K562 (cell line): Measurements from ENCODE around the gene NFE2. TPM values are rescaled to one million over a fixed set of nuclear protein-coding genes. Genes with fewer than 3 reads are reported as not detected.

Experiments used
- ARID2 ChIP-seq: fragments of 450-650 bp; IDR thresholded peaks from 2 replicates; pipeline ENCODE4 v1.6.1; 2017; ENCODE audit warnings: antibody characterized with exemption, mild to moderate bottlenecking
- ARNT ChIP-seq, 2 experiments: fragments of 450-650 bp; IDR thresholded peaks; 2 replicates each; pipeline ENCODE4 v1.6.1; 2016; ENCODE audit warnings: mild to moderate bottlenecking in 1 of 2
- GABPA ChIP-seq: fragments of 200-800 bp; sonication (Bioruptor generic); conservative IDR thresholded peaks from 2 replicates; pipeline ENCODE4 v1.6.1; 2016; ENCODE audit warnings: low read depth, missing genetic modification characterization, missing compliant biosample characterization
- HLTF ChIP-seq: fragments of 450-650 bp; IDR thresholded peaks from 2 replicates; pipeline ENCODE4 v1.6.1; 2016
- IRF2 ChIP-seq: sonication (generic); formaldehyde crosslinking; IDR thresholded peaks from 2 replicates; pipeline ENCODE4 v1.8.1; 2022; ENCODE audit warnings: mild to moderate bottlenecking, missing genetic modification reagents
- KLF1 ChIP-seq: fragments of 450-650 bp; IDR thresholded peaks from 2 replicates; pipeline ENCODE4 v1.6.1; 2016; ENCODE audit warnings: missing genetic modification characterization, missing compliant biosample characterization
- LCOR ChIP-seq: sonication (generic); formaldehyde crosslinking; IDR thresholded peaks from 2 replicates; pipeline ENCODE4 v1.8.0; 2022; ENCODE audit warnings: mild to moderate bottlenecking, missing genetic modification reagents
- MTA2 ChIP-seq: fragments of 450-650 bp; IDR thresholded peaks from 2 replicates; pipeline ENCODE4 v1.6.1; 2016; ENCODE audit warnings: low read depth
- MYNN ChIP-seq, 2 experiments: sonication (generic); formaldehyde crosslinking in 1 of 2; IDR thresholded peaks; 2 replicates each; pipeline versions ENCODE4 v1.5.0 to v1.6.1; 2016 to 2020; ENCODE audit warnings: antibody characterized with exemption in 1 of 2, missing genetic modification reagents in 1 of 2
- PRPF4 ChIP-seq: fragments of 200-400 bp; formaldehyde crosslinking; IDR thresholded peaks from one replicate; pipeline ENCODE4 v1.6.1; 2017; ENCODE audit warnings: low read length, low read depth, mild to moderate bottlenecking; ENCODE audit not compliant: insufficient read depth, poor library complexity, severe bottlenecking
- SREBF1 ChIP-seq: fragments of 150-350 bp; IDR thresholded peaks from 2 replicates; pipeline ENCODE4 v1.6.1; 2014; ENCODE audit warnings: antibody characterized with exemption, low read depth, low read length, borderline replicate concordance
- TAF1 ChIP-seq: IDR thresholded peaks from 2 replicates; pipeline ENCODE4 v1.6.1; 2011; ENCODE audit warnings: mild to moderate bottlenecking, low read length, moderate library complexity; ENCODE audit not compliant: insufficient read depth, control insufficient read depth, severe bottlenecking; ENCODE audit errors: extremely low read depth
- YY1 ChIP-seq, 3 experiments: IDR thresholded peaks; 2 replicates each; pipeline ENCODE4 v1.6.1; 2011; ENCODE audit warnings: low read length in 2 of 3, mild to moderate bottlenecking in 2 of 3, moderate library complexity in 2 of 3, borderline replicate concordance in 1 of 3, control low read depth in 1 of 3, low read depth in 1 of 3; ENCODE audit not compliant: insufficient read depth in 3 of 3, insufficient replicate concordance in 2 of 3, control insufficient read depth in 1 of 3, insufficient read length in 1 of 3; ENCODE audit errors: extremely low read depth in 1 of 3
- ZBTB17 ChIP-seq: fragments of 450-650 bp; formaldehyde crosslinking; IDR thresholded peaks from 2 replicates; pipeline ENCODE4 v1.4.0; 2020; ENCODE audit warnings: mild to moderate bottlenecking
- ZFP36 ChIP-seq: fragments of 150-350 bp; IDR thresholded peaks from 2 replicates; pipeline ENCODE4 v1.6.1; 2018; ENCODE audit warnings: low read length, low read depth; ENCODE audit not compliant: partially characterized antibody
- ZNF143 ChIP-seq: sonication (generic); formaldehyde crosslinking; IDR thresholded peaks from 2 replicates; pipeline ENCODE4 v1.9.0; 2022; ENCODE audit warnings: mild to moderate bottlenecking, missing genetic modification reagents
- polyA plus RNA-seq, 8 experiments: library from polyadenylated mRNA; depleted of rRNA in 4 of 8; stranded (reverse) in 5 of 8; unstranded in 3 of 8; fragments of >200 nt; fragmentation: Nextera tagmentation in 2 of 8; fragmentation: Illumina TruSeq in 1 of 8; extraction: Ambion mirVana in 2 of 8; extraction: Trizol in 1 of 8; gene quantifications; 2 replicates each; pipeline versions ENCODE4 v1.2.1 to v1.2.3, GENCODE V29; 2011 to 2014; ENCODE audit warnings: inconsistent platforms in 1 of 8, missing spikeins in 1 of 8
- total RNA-seq, 7 experiments: library from RNA; depleted of rRNA in 6 of 7; stranded (reverse); fragments of >200 nt in 6 of 7; fragmentation: Illumina TruSeq in 2 of 7; extraction: Trizol in 2 of 7; gene quantifications; 2 replicates each; pipeline versions ENCODE4 v1.2.1 to v1.2.3, GENCODE V29; 2011 to 2021; ENCODE audit warnings: low replicate concordance in 1 of 7
- TF ChIP-seq, protein P1 (sequence below): fragments of 450-650 bp; formaldehyde crosslinking; IDR thresholded peaks from 2 replicates; pipeline ENCODE4 v1.4.0; 2022; ENCODE audit warnings: missing genetic modification characterization
- TF ChIP-seq, protein P2 (sequence below), 2 experiments: fragments of 450-650 bp in 1 of 2; IDR thresholded peaks; 2 replicates each; pipeline ENCODE4 v1.6.1; 2011 to 2017; ENCODE audit warnings: low read depth in 2 of 2, antibody characterized with exemption in 1 of 2, borderline replicate concordance in 1 of 2, low read length in 1 of 2, mild to moderate bottlenecking in 1 of 2, mixed read lengths in 1 of 2; ENCODE audit not compliant: control insufficient read depth in 1 of 2
- TF ChIP-seq, protein P3 (sequence below): conservative IDR thresholded peaks from 2 replicates; pipeline ENCODE4 v1.6.1; 2011; ENCODE audit warnings: low read depth, mild to moderate bottlenecking, low read length; ENCODE audit not compliant: control insufficient read depth
- TF ChIP-seq, protein P4 (sequence below): sonication (generic); formaldehyde crosslinking; IDR thresholded peaks from 2 replicates; pipeline ENCODE4 v1.9.0; 2022; ENCODE audit warnings: mild to moderate bottlenecking, missing genetic modification reagents

The NFE2 gene
- total and polyA plus RNA-seq, 9 of the 15 experiments (the other 6 are each of a cell fraction or from before 2014, with no cell fraction given) = 12.3 to 282 (median 208) TPM

DNA sequence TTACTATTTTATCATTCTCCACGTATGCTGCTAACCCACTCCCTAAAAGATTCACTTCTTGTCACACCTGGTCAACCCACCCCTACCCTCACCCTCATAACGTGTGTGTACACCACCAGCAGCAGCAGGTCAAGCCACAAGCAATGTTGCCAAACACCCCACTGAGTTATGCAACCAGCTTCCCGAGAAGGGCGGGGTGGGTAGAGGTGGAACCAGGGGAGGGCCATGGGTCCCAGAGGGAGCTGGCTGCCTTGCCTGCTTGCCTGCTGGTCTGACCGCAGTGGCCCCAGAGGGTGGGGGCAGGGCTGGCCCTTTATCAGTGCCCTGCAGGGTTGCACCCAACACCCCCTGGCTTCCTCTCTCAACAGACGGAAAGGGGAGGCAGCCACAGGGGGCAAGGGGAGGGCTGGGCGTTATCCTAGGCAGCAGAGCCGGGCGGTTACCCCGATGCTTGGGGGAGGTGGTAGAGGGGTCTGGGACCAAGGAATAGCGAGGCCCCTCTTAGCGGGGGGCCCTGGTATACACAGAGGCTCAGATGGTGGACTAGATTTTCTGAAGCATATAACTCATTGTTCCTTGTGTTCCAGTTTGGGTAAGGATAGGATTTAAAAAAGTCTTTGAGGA lies 3.5 kb upstream of the NFE2 start (continued):
- TF ChIP-seq LCOR (CRISPR knock-in tag) = peak; percentile 98
- TF ChIP-seq ARNT (IDR thresholded peaks at IDR 0.05) = peak; percentile 96 to 98
- no peak for TF ChIP-seq ZNF143 (CRISPR knock-in tag)
- peak; percentile 46 for TF ChIP-seq ZFP36
- peak in 1 of 3 experiments; percentile 37 for TF ChIP-seq YY1 (IDR thresholded peaks at IDR 0.05; ENCODE audit: borderline replicate concordance in 1 of 3, control insufficient read depth in 1 of 3, extremely low read depth in 1 of 3, insufficient read depth in 3 of 3, insufficient read length in 1 of 3, insufficient replicate concordance in 2 of 3, low read depth in 1 of 3, low read length in 2 of 3)
- TF ChIP-seq SREBF1 = no peak
- TF ChIP-seq ZBTB17 (CRISPR knock-in tag) = peak; percentile 84
- TF ChIP-seq MYNN (IDR thresholded peaks at IDR 0.05) = peak; percentile 99
- no peak for TF ChIP-seq MYNN (CRISPR knock-in tag; IDR thresholded peaks at IDR 0.05)
- TF ChIP-seq KLF1 (tag) = peak; percentile 97
- TF ChIP-seq, protein P1, sequence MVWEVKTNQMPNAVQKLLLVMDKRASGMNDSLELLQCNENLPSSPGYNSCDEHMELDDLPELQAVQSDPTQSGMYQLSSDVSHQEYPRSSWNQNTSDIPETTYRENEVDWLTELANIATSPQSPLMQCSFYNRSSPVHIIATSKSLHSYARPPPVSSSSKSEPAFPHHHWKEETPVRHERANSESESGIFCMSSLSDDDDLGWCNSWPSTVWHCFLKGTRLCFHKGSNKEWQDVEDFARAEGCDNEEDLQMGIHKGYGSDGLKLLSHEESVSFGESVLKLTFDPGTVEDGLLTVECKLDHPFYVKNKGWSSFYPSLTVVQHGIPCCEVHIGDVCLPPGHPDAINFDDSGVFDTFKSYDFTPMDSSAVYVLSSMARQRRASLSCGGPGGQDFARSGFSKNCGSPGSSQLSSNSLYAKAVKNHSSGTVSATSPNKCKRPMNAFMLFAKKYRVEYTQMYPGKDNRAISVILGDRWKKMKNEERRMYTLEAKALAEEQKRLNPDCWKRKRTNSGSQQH (CRISPR knock-in tag) = peak; percentile 71; the same call in 1 of the 2 replicates
- peak; percentile 62 for TF ChIP-seq TAF1
- TF ChIP-seq HLTF = peak; percentile 93
- TF ChIP-seq, protein P2, sequence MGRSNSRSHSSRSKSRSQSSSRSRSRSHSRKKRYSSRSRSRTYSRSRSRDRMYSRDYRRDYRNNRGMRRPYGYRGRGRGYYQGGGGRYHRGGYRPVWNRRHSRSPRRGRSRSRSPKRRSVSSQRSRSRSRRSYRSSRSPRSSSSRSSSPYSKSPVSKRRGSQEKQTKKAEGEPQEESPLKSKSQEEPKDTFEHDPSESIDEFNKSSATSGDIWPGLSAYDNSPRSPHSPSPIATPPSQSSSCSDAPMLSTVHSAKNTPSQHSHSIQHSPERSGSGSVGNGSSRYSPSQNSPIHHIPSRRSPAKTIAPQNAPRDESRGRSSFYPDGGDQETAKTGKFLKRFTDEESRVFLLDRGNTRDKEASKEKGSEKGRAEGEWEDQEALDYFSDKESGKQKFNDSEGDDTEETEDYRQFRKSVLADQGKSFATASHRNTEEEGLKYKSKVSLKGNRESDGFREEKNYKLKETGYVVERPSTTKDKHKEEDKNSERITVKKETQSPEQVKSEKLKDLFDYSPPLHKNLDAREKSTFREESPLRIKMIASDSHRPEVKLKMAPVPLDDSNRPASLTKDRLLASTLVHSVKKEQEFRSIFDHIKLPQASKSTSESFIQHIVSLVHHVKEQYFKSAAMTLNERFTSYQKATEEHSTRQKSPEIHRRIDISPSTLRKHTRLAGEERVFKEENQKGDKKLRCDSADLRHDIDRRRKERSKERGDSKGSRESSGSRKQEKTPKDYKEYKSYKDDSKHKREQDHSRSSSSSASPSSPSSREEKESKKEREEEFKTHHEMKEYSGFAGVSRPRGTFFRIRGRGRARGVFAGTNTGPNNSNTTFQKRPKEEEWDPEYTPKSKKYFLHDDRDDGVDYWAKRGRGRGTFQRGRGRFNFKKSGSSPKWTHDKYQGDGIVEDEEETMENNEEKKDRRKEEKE (IDR thresholded peaks at IDR 0.05; ENCODE audit: borderline replicate concordance in 1 of 2, control insufficient read depth in 1 of 2, low read depth in 2 of 2, low read length in 1 of 2) = peak in 1 of 2 experiments; percentile 87; a peak in 1 of 4 replicates
- no peak for TF ChIP-seq ARID2
- peak; percentile 48 for TF ChIP-seq GABPA (tag)
- TF ChIP-seq PRPF4 = peak; percentile 86
- TF ChIP-seq, protein P3, sequence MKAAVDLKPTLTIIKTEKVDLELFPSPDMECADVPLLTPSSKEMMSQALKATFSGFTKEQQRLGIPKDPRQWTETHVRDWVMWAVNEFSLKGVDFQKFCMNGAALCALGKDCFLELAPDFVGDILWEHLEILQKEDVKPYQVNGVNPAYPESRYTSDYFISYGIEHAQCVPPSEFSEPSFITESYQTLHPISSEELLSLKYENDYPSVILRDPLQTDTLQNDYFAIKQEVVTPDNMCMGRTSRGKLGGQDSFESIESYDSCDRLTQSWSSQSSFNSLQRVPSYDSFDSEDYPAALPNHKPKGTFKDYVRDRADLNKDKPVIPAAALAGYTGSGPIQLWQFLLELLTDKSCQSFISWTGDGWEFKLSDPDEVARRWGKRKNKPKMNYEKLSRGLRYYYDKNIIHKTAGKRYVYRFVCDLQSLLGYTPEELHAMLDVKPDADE = peak; percentile 98
- TF ChIP-seq, protein P4, sequence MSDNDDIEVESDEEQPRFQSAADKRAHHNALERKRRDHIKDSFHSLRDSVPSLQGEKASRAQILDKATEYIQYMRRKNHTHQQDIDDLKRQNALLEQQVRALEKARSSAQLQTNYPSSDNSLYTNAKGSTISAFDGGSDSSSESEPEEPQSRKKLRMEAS (CRISPR knock-in tag) = peak; percentile 90
- TF ChIP-seq MTA2 = peak; percentile 95
- no peak for TF ChIP-seq IRF2
